PC-9 (cell line): ENCODE data around the gene CFH. TPM values are rescaled to one million over a fixed set of nuclear protein-coding genes. Genes with fewer than 3 reads are reported as not detected.
A peak's percentile ranks its signal among the peaks of the same experiment; 100 is the strongest.

ENCODE experiments used
- BruUV-seq: library from RNA; stranded (reverse); fragments of 400-500 nt; replicated peaks from 2 replicates; lab custom pipeline; 2021; lab: Mats Ljungman, UMichigan
- CTCF ChIA-PET: fragments of 300-600 bp; sonication (Branson Sonifier 250); formaldehyde crosslinking; loops from one replicate; lab custom pipeline; 2022; ENCODE audit warnings: antibody characterized with exemption; lab: Charles Lee
- POLR2A ChIA-PET: fragments of 300-600 bp; sonication (Branson Sonifier 250); formaldehyde crosslinking; loops from one replicate; lab custom pipeline; 2022; ENCODE audit warnings: antibody characterized with exemption; ENCODE audit not compliant: unreplicated experiment; lab: Charles Lee
- DNase-seq, 2 experiments: peaks; one replicate each; pipeline versions ENCODE4 v3.0.0 to v3.0.0-alpha.2; 2015 to 2022; ENCODE audit warnings: mixed read lengths in 1 of 2
- H2AFZ ChIP-seq: fragments of 200-600 bp; sonication (generic); 2 replicates; pipeline ENCODE4 v1.8.1; 2017; ENCODE audit warnings: antibody characterized with exemption
- H3F3A ChIP-seq: fragments of 200-600 bp; sonication (generic); 2 replicates; pipeline ENCODE4 v1.8.1; 2017; ENCODE audit warnings: antibody characterized with exemption, mild to moderate bottlenecking, low read depth; ENCODE audit not compliant: insufficient read depth
- H3K27ac ChIP-seq: fragments of 200-600 bp; sonication (generic); 2 replicates; pipeline ENCODE4 v1.6.1; 2016; ENCODE audit warnings: mixed run types
- H3K27me3 ChIP-seq: fragments of 200-600 bp; sonication (generic); 2 replicates; pipeline ENCODE4 v1.6.1; 2016; ENCODE audit warnings: low read depth, mixed run types; ENCODE audit not compliant: insufficient read depth
- H3K36me3 ChIP-seq: fragments of 200-600 bp; sonication (generic); 2 replicates; pipeline ENCODE4 v1.6.1; 2016; ENCODE audit warnings: low read depth, mixed run types
- H3K4me1 ChIP-seq: fragments of 200-600 bp; sonication (generic); replicated peaks from 2 replicates; pipeline ENCODE4 v1.6.1; 2016; ENCODE audit warnings: mixed run types; ENCODE audit not compliant: insufficient read depth
- H3K4me2 ChIP-seq: fragments of 200-600 bp; sonication (generic); 2 replicates; pipeline ENCODE4 v1.6.1; 2017; ENCODE audit warnings: mixed run types
- H3K4me3 ChIP-seq: fragments of 200-600 bp; sonication (generic); 2 replicates; pipeline ENCODE4 v1.6.1; 2016; ENCODE audit warnings: mixed run types
- H3K79me2 ChIP-seq: fragments of 200-600 bp; sonication (generic); 2 replicates; pipeline ENCODE4 v1.6.1; 2017; ENCODE audit warnings: low read depth, mixed run types
- H3K9me2 ChIP-seq: fragments of 200-600 bp; sonication (generic); 2 replicates; pipeline ENCODE4 v1.8.1; 2017; ENCODE audit warnings: mild to moderate bottlenecking; ENCODE audit not compliant: insufficient read depth
- H3K9me3 ChIP-seq: fragments of 200-600 bp; sonication (generic); 2 replicates; pipeline ENCODE4 v1.8.1; 2016; ENCODE audit warnings: low read depth; ENCODE audit not compliant: insufficient read depth
- H4K20me1 ChIP-seq: fragments of 200-600 bp; sonication (generic); 2 replicates; pipeline ENCODE4 v1.8.1; 2017; ENCODE audit not compliant: insufficient read depth
- EZH2 ChIP-seq: fragments of 200-600 bp; sonication (generic); IDR thresholded peaks from 2 replicates; pipeline ENCODE4 v1.8.0; 2017; ENCODE audit warnings: antibody characterized with exemption, low read depth
- intact Hi-C: fragments of 100-400 bp; cut with micrococcal nuclease; formaldehyde crosslinking; loops from one replicate; pipeline ENCODE4 v1.10.0; 2022; ENCODE audit not compliant: unreplicated experiment
- total RNA-seq: library from RNA; stranded (reverse); gene quantifications from 2 replicates; pipeline ENCODE4 v1.2.3, GENCODE V29; 2021
- TF ChIP-seq, protein P1 (sequence below): fragments of 200-600 bp; sonication (generic); conservative IDR thresholded peaks from 2 replicates; pipeline ENCODE4 v1.6.1; 2017; ENCODE audit warnings: mixed run types, antibody characterized with exemption, mild to moderate bottlenecking, moderate library complexity

Gene CFH
- total RNA-seq, 1 experiment from 2014 or later = 3.8 TPM

DNA sequence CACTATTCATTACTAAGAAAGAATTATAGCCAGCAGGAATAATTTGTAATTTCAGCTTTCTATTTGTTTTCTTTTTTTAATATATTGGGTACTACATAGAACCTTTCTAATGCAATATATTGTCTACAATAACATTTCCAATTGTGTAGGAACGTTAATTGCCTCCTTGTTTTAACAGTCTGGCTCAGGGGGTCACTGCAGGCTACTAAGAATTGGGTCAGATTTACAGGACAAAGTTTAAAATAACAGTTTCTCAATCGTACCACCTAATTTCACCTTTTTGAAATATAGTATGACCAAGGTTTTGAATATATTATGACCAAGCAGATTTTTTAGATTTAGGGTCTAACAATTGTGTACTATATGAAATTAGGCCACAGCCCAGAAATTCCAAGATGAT lies 2.4 kb downstream of the CFH start:
- Histone ChIP-seq H2AFZ (no peak overlapping the region; the same call in 1 of the 2 replicates), H3K27ac (no peak overlapping the region), H3K36me3 (no peaks in the 10 kb centered on the region), H3F3A (no peaks in the 10 kb centered on the region), H3K9me2 (no peaks in the 10 kb centered on the region), H3K4me3 (no peak overlapping the region), H3K9me3 (no peaks in the 10 kb centered on the region), H3K27me3 (no peaks in the 10 kb centered on the region), H4K20me1 (no peaks in the 10 kb centered on the region), H3K4me1 (no peaks in the 10 kb centered on the region), H3K79me2 (no peaks in the 10 kb centered on the region), H3K4me2 (no peak overlapping the region)
- no TSS peak for BruUV-seq
- no peak for DNase-seq
- intact Hi-C loops = no loop called here
- TF ChIP-seq, protein P1, sequence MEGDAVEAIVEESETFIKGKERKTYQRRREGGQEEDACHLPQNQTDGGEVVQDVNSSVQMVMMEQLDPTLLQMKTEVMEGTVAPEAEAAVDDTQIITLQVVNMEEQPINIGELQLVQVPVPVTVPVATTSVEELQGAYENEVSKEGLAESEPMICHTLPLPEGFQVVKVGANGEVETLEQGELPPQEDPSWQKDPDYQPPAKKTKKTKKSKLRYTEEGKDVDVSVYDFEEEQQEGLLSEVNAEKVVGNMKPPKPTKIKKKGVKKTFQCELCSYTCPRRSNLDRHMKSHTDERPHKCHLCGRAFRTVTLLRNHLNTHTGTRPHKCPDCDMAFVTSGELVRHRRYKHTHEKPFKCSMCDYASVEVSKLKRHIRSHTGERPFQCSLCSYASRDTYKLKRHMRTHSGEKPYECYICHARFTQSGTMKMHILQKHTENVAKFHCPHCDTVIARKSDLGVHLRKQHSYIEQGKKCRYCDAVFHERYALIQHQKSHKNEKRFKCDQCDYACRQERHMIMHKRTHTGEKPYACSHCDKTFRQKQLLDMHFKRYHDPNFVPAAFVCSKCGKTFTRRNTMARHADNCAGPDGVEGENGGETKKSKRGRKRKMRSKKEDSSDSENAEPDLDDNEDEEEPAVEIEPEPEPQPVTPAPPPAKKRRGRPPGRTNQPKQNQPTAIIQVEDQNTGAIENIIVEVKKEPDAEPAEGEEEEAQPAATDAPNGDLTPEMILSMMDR = no peak
- no peak for TF ChIP-seq EZH2
- ChIA-PET CTCF (no interaction called here), POLR2A (no interaction called here)

DNA sequence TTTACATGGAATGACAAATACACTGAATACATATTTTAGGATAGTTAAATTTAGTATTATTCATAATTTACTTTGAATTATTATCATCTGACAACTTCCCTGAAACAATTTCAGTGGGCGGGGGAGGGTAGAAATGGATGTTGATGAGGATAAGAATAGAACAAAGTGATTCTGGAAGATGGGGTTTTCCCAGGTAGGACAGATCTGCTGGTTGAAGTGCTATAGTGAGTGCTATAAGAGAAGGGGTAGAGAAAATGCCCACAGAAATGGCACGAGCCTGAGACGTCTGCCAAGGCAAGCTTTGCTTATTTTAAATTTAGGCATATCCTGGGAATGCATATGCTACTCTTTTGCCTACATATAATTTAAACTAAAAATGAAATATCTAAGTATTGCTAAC lies 3.2 kb downstream of the CFH start:
- Histone ChIP-seq H3F3A (no peaks in the 10 kb centered on the region), H4K20me1 (no peaks in the 10 kb centered on the region), H3K9me3 (no peaks in the 10 kb centered on the region), H3K4me2 (no peak overlapping the region), H3K79me2 (no peaks in the 10 kb centered on the region), H3K4me3 (no peak overlapping the region), H3K27ac (no peak overlapping the region), H3K4me1 (no peaks in the 10 kb centered on the region), H3K27me3 (no peaks in the 10 kb centered on the region), H3K9me2 (no peaks in the 10 kb centered on the region), H2AFZ (no peak overlapping the region), H3K36me3 (no peaks in the 10 kb centered on the region)
- ChIA-PET CTCF (no interaction called here), POLR2A (no interaction called here)
- no TSS peak for BruUV-seq
- DNase-seq = no peak
- TF ChIP-seq EZH2 = no peak
- TF ChIP-seq, protein P1 = no peak
- intact Hi-C loops = no loop called here

DNA sequence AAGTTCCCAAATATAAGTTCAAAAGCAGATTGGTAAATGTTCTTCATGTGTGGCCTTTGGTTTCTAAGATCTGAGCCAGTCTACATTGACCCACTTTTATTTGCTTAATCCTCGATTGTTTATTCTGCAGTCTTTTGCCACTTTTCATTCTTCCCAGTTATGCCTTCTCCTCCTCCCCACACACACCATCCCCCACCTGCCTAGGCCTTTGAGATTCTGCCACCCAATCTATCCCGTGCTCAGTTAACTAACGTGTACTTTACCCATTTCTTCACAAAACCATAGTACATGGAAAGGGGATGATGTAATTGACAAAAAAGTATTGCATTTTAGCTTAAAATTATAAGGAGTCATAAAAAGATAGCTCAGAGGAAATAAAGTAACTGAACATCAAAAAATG lies 3.7 kb downstream of the CFH start:
- 0 out of 2 replicates have a peak overlapping the region, but pooled peaks have one; percentile 46 for H2AFZ ChIP-seq
- no peaks in the 10 kb centered on the region for H3K9me3 ChIP-seq
- no peaks in the 10 kb centered on the region for H3K9me2 ChIP-seq
- H3K79me2 ChIP-seq = no peaks in the 10 kb centered on the region
- no peaks in the 10 kb centered on the region for H4K20me1 ChIP-seq
- H3K36me3 ChIP-seq = no peaks in the 10 kb centered on the region
- no peak for TF ChIP-seq EZH2
- TF ChIP-seq, protein P1 = no peak
- CTCF ChIA-PET = no interaction called here
- no peaks in the 10 kb centered on the region for H3K4me1 ChIP-seq
- no peaks in the 10 kb centered on the region for H3K27me3 ChIP-seq
- POLR2A ChIA-PET = no interaction called here
- no peak for DNase-seq
- H3F3A ChIP-seq = no peaks in the 10 kb centered on the region
- H3K27ac ChIP-seq = no peak overlapping the region
- no TSS peak for BruUV-seq
- H3K4me2 ChIP-seq = no peak overlapping the region
- intact Hi-C loops = no loop called here
- no peak overlapping the region for H3K4me3 ChIP-seq
